Measurements from ENCODE around the gene NRXN3. TPM values are rescaled to one million over a fixed set of nuclear protein-coding genes. Genes with fewer than 3 reads are reported as not detected.

The NRXN3 gene
- total and polyA plus RNA-seq, 2 of the 13 experiments (the other 11 are each of a cell fraction or from before 2014, with no cell fraction given) = 0.03 TPM; not detected in 1

GRCh38 chr14:79166171-79166570 lies 996.0 kb downstream of the NRXN3 start:
- ChIA-PET CTCF (ENCODE audit: low intra/inter-chr PET ratio, low total read pairs) (no interaction called here), POLR2A (no interaction called here)
- H3K9ac ChIP-seq (ENCODE audit: insufficient read depth, low read depth, low read length) = no peak overlapping the region
- no peaks in the 10 kb centered on the region for H3K79me2 ChIP-seq (ENCODE audit: insufficient read depth, low read length)
- no peak overlapping the region for H3K4me2 ChIP-seq (ENCODE audit: low read depth, low read length)
- no peak overlapping the region for H2AFZ ChIP-seq (ENCODE audit: low read length)
- no peaks in the 10 kb centered on the region for H3K4me1 ChIP-seq (ENCODE audit: insufficient read depth, low read length)
- peaks cover 91% of the 10 kb centered on the region for H3K9me3 ChIP-seq (ENCODE audit: low read length)
- FAIRE-seq = no peak
- intact Hi-C loops (cut with micrococcal nuclease; ENCODE audit: unreplicated experiment) (no loop called here), in situ Hi-C loops (cut with HindIII; ENCODE audit: extremely low pct_ligation_motif_present, low pct_unique_long_range_greater_than_20kb) (no loop called here)
- no peaks in the 10 kb centered on the region for H4K20me1 ChIP-seq (ENCODE audit: insufficient read depth, low read length)
- no peak for ATAC-seq
- no peak for TF ChIP-seq ZNF274 (CRISPR knock-in tag; IDR thresholded peaks at IDR 0.05)
- no peak for TF ChIP-seq HOXA3 (CRISPR knock-in tag; IDR thresholded peaks at IDR 0.05)
- no peak for TF ChIP-seq NR1H2 (CRISPR knock-in tag; IDR thresholded peaks at IDR 0.05; ENCODE audit: borderline replicate concordance, low read depth)
- TF ChIP-seq TEF (CRISPR knock-in tag; IDR thresholded peaks at IDR 0.05) = no peak
- no peak for TF ChIP-seq HDAC1 (CRISPR knock-in tag; IDR thresholded peaks at IDR 0.05)
- no peak for TF ChIP-seq FOXC1 (CRISPR knock-in tag; IDR thresholded peaks at IDR 0.05; ENCODE audit: borderline replicate concordance)
- H3K27ac ChIP-seq (ENCODE audit: extremely low read length, insufficient read depth, low read length) = no peak overlapping the region
- no peaks in the 10 kb centered on the region; a peak in 1 of 5 replicates for H3K27me3 ChIP-seq (ENCODE audit: control insufficient read depth in 1 of 2, insufficient read depth in 2 of 2, low read length in 2 of 2)
- no peak overlapping the region for H3K4me3 ChIP-seq (replicated peaks in 1 of 3; ENCODE audit: insufficient read depth in 1 of 3, low read depth in 2 of 3, low read length in 3 of 3)
- no peak for DNase-seq (ENCODE audit: low spot score)
- 4% methylated on average over 2 of the region's 2 CpGs for WGBS (ENCODE audit: low lambda C conversion rate)
- no TSS peak for BruUV-seq (replicated peaks)
- no peaks in the 10 kb centered on the region for H3K36me3 ChIP-seq (replicated peaks in 1 of 2; ENCODE audit: control insufficient read depth in 1 of 2, insufficient read depth in 2 of 2, low read length in 2 of 2)

GRCh38 chr14:79167957-79168356 lies 997.8 kb downstream of the NRXN3 start:
- no peak overlapping the region for H3K27ac ChIP-seq (ENCODE audit: extremely low read length, insufficient read depth, low read length)
- BruUV-seq (replicated peaks) = no TSS peak
- in situ Hi-C loops (cut with HindIII; ENCODE audit: extremely low pct_ligation_motif_present, low pct_unique_long_range_greater_than_20kb) (no loop called here), intact Hi-C loops (cut with micrococcal nuclease; ENCODE audit: unreplicated experiment) (no loop called here)
- no peaks in the 10 kb centered on the region for H4K20me1 ChIP-seq (ENCODE audit: insufficient read depth, low read length)
- ChIA-PET POLR2A (no interaction called here), CTCF (ENCODE audit: low intra/inter-chr PET ratio, low total read pairs) (no interaction called here)
- no peak overlapping the region for H2AFZ ChIP-seq (ENCODE audit: low read length)
- ATAC-seq = no peak
- no peak overlapping the region for H3K9ac ChIP-seq (ENCODE audit: insufficient read depth, low read depth, low read length)
- TF ChIP-seq SRF (IDR thresholded peaks at IDR 0.05; ENCODE audit: low read depth, low read length) = no peak
- no peak for TF ChIP-seq ZNF670 (CRISPR knock-in tag; IDR thresholded peaks at IDR 0.05; ENCODE audit: borderline replicate concordance)
- no peak for TF ChIP-seq ZFX (CRISPR knock-in tag; IDR thresholded peaks at IDR 0.05; ENCODE audit: low read depth)
- no peak overlapping the region for H3K4me2 ChIP-seq (ENCODE audit: low read depth, low read length)
- FAIRE-seq = no peak
- H3K9me3 ChIP-seq (ENCODE audit: low read length) = peaks cover 88% of the 10 kb centered on the region
- H3K4me3 ChIP-seq (replicated peaks in 1 of 3; ENCODE audit: insufficient read depth in 1 of 3, low read depth in 2 of 3, low read length in 3 of 3) = no peak overlapping the region
- no peak for DNase-seq (ENCODE audit: low spot score)
- WGBS (ENCODE audit: low lambda C conversion rate) = 0% methylated on average over 1 of the region's 1 CpG
- H3K79me2 ChIP-seq (ENCODE audit: insufficient read depth, low read length) = no peaks in the 10 kb centered on the region
- no peaks in the 10 kb centered on the region for H3K36me3 ChIP-seq (replicated peaks in 1 of 2; ENCODE audit: control insufficient read depth in 1 of 2, insufficient read depth in 2 of 2, low read length in 2 of 2)
- no peaks in the 10 kb centered on the region for H3K4me1 ChIP-seq (ENCODE audit: insufficient read depth, low read length)
- no peaks in the 10 kb centered on the region; a peak in 1 of 5 replicates for H3K27me3 ChIP-seq (ENCODE audit: control insufficient read depth in 1 of 2, insufficient read depth in 2 of 2, low read length in 2 of 2)

Measured in HepG2 (cell line).